HCT116 (cell line): ENCODE results near the gene C11orf42.

ENCODE experiments used
- CEBPB ChIP-seq: IDR thresholded peaks from 2 replicates; pipeline ENCODE4 v1.6.1; 2012; ENCODE audit warnings: low read depth
- EZH2 ChIP-seq: fragments of 200-600 bp; sonication (generic); IDR thresholded peaks from 2 replicates; pipeline ENCODE4 v1.6.1; 2017; ENCODE audit warnings: antibody characterized with exemption, mixed run types
- POLR2A ChIP-seq: IDR thresholded peaks from 2 replicates; pipeline ENCODE4 v1.7.0; 2011; ENCODE audit warnings: borderline replicate concordance; ENCODE audit not compliant: insufficient read depth, insufficient read length; ENCODE audit errors: extremely low read depth
- ZNF274 ChIP-seq: fragments of 200-500 bp; sonication (Bioruptor generic); IDR thresholded peaks from 2 replicates; pipeline ENCODE4 v1.6.1; 2014; ENCODE audit warnings: mild to moderate bottlenecking, low read depth, low read length, inconsistent platforms
- TF ChIP-seq, protein P1 (sequence below), 3 experiments: fragments of 200-600 bp in 1 of 3; sonication (generic) in 1 of 3; IDR thresholded peaks in 2 of 3; conservative IDR thresholded peaks in 1 of 3; 2 replicates each; pipeline ENCODE4 v1.5.1; 2012 to 2017; ENCODE audit warnings: low read depth in 2 of 3, low read length in 2 of 3, antibody characterized with exemption in 1 of 3, borderline replicate concordance in 1 of 3, control low read depth in 1 of 3, mild to moderate bottlenecking in 1 of 3, mixed read lengths in 1 of 3, mixed run types in 1 of 3, moderate library complexity in 1 of 3; ENCODE audit not compliant: insufficient read depth in 1 of 3

GRCh38 chr11:6258571-6259081, 53.3 kb downstream of the C11orf42 start:
- TF ChIP-seq EZH2 (no peak), POLR2A (no peak), ZNF274 (no peak), CEBPB (no peak)
- TF ChIP-seq, protein P1, sequence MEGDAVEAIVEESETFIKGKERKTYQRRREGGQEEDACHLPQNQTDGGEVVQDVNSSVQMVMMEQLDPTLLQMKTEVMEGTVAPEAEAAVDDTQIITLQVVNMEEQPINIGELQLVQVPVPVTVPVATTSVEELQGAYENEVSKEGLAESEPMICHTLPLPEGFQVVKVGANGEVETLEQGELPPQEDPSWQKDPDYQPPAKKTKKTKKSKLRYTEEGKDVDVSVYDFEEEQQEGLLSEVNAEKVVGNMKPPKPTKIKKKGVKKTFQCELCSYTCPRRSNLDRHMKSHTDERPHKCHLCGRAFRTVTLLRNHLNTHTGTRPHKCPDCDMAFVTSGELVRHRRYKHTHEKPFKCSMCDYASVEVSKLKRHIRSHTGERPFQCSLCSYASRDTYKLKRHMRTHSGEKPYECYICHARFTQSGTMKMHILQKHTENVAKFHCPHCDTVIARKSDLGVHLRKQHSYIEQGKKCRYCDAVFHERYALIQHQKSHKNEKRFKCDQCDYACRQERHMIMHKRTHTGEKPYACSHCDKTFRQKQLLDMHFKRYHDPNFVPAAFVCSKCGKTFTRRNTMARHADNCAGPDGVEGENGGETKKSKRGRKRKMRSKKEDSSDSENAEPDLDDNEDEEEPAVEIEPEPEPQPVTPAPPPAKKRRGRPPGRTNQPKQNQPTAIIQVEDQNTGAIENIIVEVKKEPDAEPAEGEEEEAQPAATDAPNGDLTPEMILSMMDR (IDR thresholded peaks at IDR 0.05 in 2 of 3, conservative IDR thresholded peaks at IDR 0.05 in 1 of 3; ENCODE audit: borderline replicate concordance in 1 of 3, insufficient read depth in 1 of 3, low read depth in 2 of 3, low read length in 2 of 3) = no peak
